OCI-LY7 (cell line): Measurements from ENCODE around the gene GPX7. TPM values are rescaled to one million over a fixed set of nuclear protein-coding genes. Genes with fewer than 3 reads are reported as not detected.
A peak's percentile ranks its signal among the peaks of the same experiment; 100 is the strongest.

ENCODE experiments used
- BruUV-seq: library from RNA; stranded (reverse); fragments of 400-500 nt; replicated peaks from 2 replicates; lab custom pipeline; 2021; lab: Mats Ljungman, UMichigan
- CTCF ChIA-PET: fragments of 300-600 bp; sonication (Branson Sonifier 250); formaldehyde crosslinking; loops from one replicate; lab custom pipeline; 2022; ENCODE audit warnings: antibody characterized with exemption; ENCODE audit not compliant: unreplicated experiment; lab: Charles Lee
- POLR2A ChIA-PET: fragments of 300-600 bp; sonication (Branson Sonifier 250); formaldehyde crosslinking; loops from one replicate; lab custom pipeline; 2022; ENCODE audit warnings: antibody characterized with exemption; lab: Charles Lee
- DNase-seq: peaks from one replicate; pipeline ENCODE4 v3.0.0-alpha.2; 2015; ENCODE audit warnings: low spot score
- H2AFZ ChIP-seq: fragments of 200-600 bp; sonication (generic), shearing (Covaris generic); 2 replicates; pipeline ENCODE4 v1.6.1; 2014; ENCODE audit warnings: mild to moderate bottlenecking, antibody characterized with exemption, low read length, moderate library complexity
- H3K27ac ChIP-seq: fragments of 200-600 bp; sonication (generic); 2 replicates; pipeline ENCODE4 v1.5.1; 2014; ENCODE audit warnings: mixed run types, low read depth, mild to moderate bottlenecking, moderate library complexity, low read length, inconsistent platforms; ENCODE audit not compliant: poor library complexity, severe bottlenecking
- H3K36me3 ChIP-seq: fragments of 200-600 bp; sonication (generic); 2 replicates; pipeline ENCODE4 v1.6.1; 2014; ENCODE audit warnings: mild to moderate bottlenecking, antibody characterized with exemption, low read length, moderate library complexity, mixed read lengths; ENCODE audit not compliant: insufficient read depth
- H3K4me1 ChIP-seq: fragments of 200-600 bp; sonication (generic); 2 replicates; pipeline ENCODE4 v1.5.1; 2014; ENCODE audit warnings: mild to moderate bottlenecking, low read length; ENCODE audit not compliant: insufficient read depth, poor library complexity, severe bottlenecking
- H3K4me2 ChIP-seq: fragments of 200-600 bp; sonication (generic); 2 replicates; pipeline ENCODE4 v1.6.1; 2014; ENCODE audit warnings: mild to moderate bottlenecking, low read length
- H3K4me3 ChIP-seq: fragments of 200-600 bp; sonication (generic); 2 replicates; pipeline ENCODE4 v1.5.1; 2014; ENCODE audit warnings: mild to moderate bottlenecking, low read depth, low read length; ENCODE audit not compliant: poor library complexity, severe bottlenecking
- H3K79me2 ChIP-seq: fragments of 200-600 bp; sonication (generic); 2 replicates; pipeline ENCODE4 v1.6.1; 2016; ENCODE audit warnings: low read depth, mild to moderate bottlenecking, low read length, moderate library complexity, mixed read lengths; ENCODE audit not compliant: insufficient read depth
- H3K9me2 ChIP-seq: fragments of 200-600 bp; sonication (generic); 2 replicates; pipeline ENCODE4 v1.6.1; 2016; ENCODE audit warnings: mild to moderate bottlenecking, low read length, mixed read lengths; ENCODE audit not compliant: insufficient read depth
- H3K9me3 ChIP-seq: fragments of 200-600 bp; sonication (generic); 2 replicates; pipeline ENCODE4 v1.6.1; 2014; ENCODE audit warnings: mild to moderate bottlenecking, mixed run types, low read length, mixed read lengths
- H4K20me1 ChIP-seq: fragments of 200-600 bp; sonication (generic); 2 replicates; pipeline ENCODE4 v1.6.1; 2014; ENCODE audit warnings: mild to moderate bottlenecking, antibody characterized with exemption, low read length, moderate library complexity, mixed read lengths; ENCODE audit not compliant: insufficient read depth
- CTCF ChIP-seq: fragments of 200-600 bp; sonication (generic); conservative IDR thresholded peaks from 2 replicates; pipeline ENCODE4 v1.5.1; 2014; ENCODE audit warnings: mild to moderate bottlenecking, antibody characterized with exemption, low read length, moderate library complexity, mixed read lengths
- EZH2phosphoT487 ChIP-seq: fragments of 200-600 bp; sonication (generic); IDR thresholded peaks from 2 replicates; pipeline ENCODE4 v1.6.1; 2018; ENCODE audit warnings: low read depth, borderline replicate concordance, mild to moderate bottlenecking, mixed run types, antibody characterized with exemption, low read length, moderate library complexity, mixed read lengths
- intact Hi-C: fragments of 100-400 bp; cut with micrococcal nuclease; formaldehyde crosslinking; loops from one replicate; pipeline ENCODE4 v1.10.0; 2022; ENCODE audit not compliant: unreplicated experiment
- total RNA-seq, 2 experiments: library from RNA; depleted of rRNA in 1 of 2; stranded (reverse); fragments of >200 nt in 1 of 2; shearing (Covaris generic) in 1 of 2; gene quantifications; 2 replicates each; pipeline ENCODE4 v1.2.3, GENCODE V29; 2014 to 2022

GPX7 gene
- total RNA-seq, 2 experiments from 2014 or later, result not detected

DNA sequence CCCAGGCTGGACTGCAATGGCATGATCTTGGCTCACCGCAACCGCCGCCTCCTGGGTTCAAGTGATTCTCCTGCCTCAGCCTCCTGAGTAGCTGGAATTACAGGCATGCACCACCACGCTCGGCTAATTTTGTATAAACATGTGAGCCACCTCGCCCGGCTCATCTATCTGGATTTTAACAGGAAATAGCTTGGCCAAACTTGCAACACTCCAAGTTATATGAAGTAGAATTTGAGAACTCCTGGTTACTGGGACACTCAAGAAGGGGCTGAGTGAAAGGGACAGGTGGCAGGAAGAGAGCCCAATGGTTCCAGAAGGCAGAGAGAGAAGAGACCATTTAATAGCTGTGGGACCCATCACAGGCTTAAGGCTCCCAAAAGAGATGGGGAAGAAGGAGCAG, 2.9 kb upstream of the GPX7 start:
- no peak overlapping the region for H2AFZ ChIP-seq
- H3K9me2 ChIP-seq, result no peaks in the 10 kb centered on the region
- CTCF ChIA-PET, result interaction anchor here (0.5 kb wide), 1 partner anchor 20 kb away, joined by 4 read pairs; no protein-coding TSS in a partner anchor
- no peak overlapping the region for H3K27ac ChIP-seq
- POLR2A ChIA-PET, result no interaction called here
- no peak overlapping the region for H3K4me2 ChIP-seq
- intact Hi-C loops, result no loop called here
- H3K4me1 ChIP-seq, result peaks cover 22% of the 10 kb centered on the region
- H3K36me3 ChIP-seq, result no peaks in the 10 kb centered on the region
- no peak for DNase-seq
- no peaks in the 10 kb centered on the region for H3K9me3 ChIP-seq
- no peaks in the 10 kb centered on the region for H4K20me1 ChIP-seq
- H3K4me3 ChIP-seq, result no peak overlapping the region
- no peaks in the 10 kb centered on the region for H3K79me2 ChIP-seq
- no TSS peak for BruUV-seq
- no peak for TF ChIP-seq EZH2phosphoT487

- H3K4me2 ChIP-seq, result no peak overlapping the region
- intact Hi-C loops, result no loop called here
- ChIA-PET POLR2A (interaction anchor here (0.6 kb wide), 1 partner anchor 42 kb away, joined by 3 read pairs; no protein-coding TSS in a partner anchor), CTCF (no interaction called here)
- no peak overlapping the region for H3K4me3 ChIP-seq
- TF ChIP-seq CTCF (no peak), EZH2phosphoT487 (no peak)
- H3K36me3 ChIP-seq, result no peaks in the 10 kb centered on the region
- no peaks in the 10 kb centered on the region for H3K79me2 ChIP-seq
- no peaks in the 10 kb centered on the region for H4K20me1 ChIP-seq
- no peak overlapping the region for H2AFZ ChIP-seq
- no TSS peak for BruUV-seq
- DNase-seq, result no peak
- H3K4me1 ChIP-seq, result peaks cover 23% of the 10 kb centered on the region
- no peaks in the 10 kb centered on the region for H3K9me2 ChIP-seq
- no peak overlapping the region for H3K27ac ChIP-seq
- no peaks in the 10 kb centered on the region for H3K9me3 ChIP-seq
Measured at GRCh38 chr1:52600533-52601179, 1.5 kb upstream of the GPX7 start.

DNA sequence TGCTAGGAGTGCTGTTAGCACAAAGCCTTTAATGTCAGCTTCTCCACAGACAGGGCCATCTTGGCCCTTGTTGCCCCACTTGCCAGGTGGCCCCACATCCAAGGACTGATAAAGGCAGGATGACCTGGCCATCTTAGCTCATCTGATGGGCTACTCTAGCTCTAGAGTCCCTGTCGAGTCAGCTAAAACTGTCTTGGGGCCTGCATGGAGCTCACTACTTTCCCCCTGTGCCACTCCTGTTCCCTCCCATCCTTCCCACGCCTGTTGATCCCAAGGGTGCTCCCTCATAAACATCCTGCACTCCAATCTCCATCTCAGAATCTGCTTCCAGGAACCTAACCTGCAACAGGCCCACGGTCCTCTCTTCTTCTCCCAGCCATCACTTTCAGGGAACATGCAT, 652 bp upstream of the GPX7 start:
- no peak overlapping the region for H2AFZ ChIP-seq
- no peak overlapping the region for H3K27ac ChIP-seq
- peaks cover 23% of the 10 kb centered on the region for H3K4me1 ChIP-seq
- no peaks in the 10 kb centered on the region for H3K79me2 ChIP-seq
- TF ChIP-seq CTCF (no peak), EZH2phosphoT487 (no peak)
- no peaks in the 10 kb centered on the region for H4K20me1 ChIP-seq
- DNase-seq, result no peak
- peak overlapping the region; percentile 28; the same call in 1 of the 2 replicates for H3K4me2 ChIP-seq
- ChIA-PET POLR2A (interaction anchor here (0.5 to 0.6 kb wide), 3 partner anchors 24 to 43 kb away, joined by 3 read pairs; no protein-coding TSS in a partner anchor), CTCF (no interaction called here)
- BruUV-seq, result no TSS peak
- H3K4me3 ChIP-seq, result no peak overlapping the region
- intact Hi-C loops, result no loop called here
- no peaks in the 10 kb centered on the region for H3K36me3 ChIP-seq
- no peaks in the 10 kb centered on the region for H3K9me3 ChIP-seq
- H3K9me2 ChIP-seq, result no peaks in the 10 kb centered on the region
